Stimulated activated CD8-positive, alpha-beta memory T cell treated with anti-CD3 and anti-CD28 coated beads, Interleukin-2, amount 100 ng/mL, for 1 hour (primary cell): Measurements from ENCODE around the gene CCT7.

Source experiments
- DNase-seq, 2 donors: peaks; one replicate each; pipeline ENCODE4 v3.0.0-alpha.2; 2020; ENCODE audit warnings: low read depth in 2 of 2

CCT7 gene

GRCh38 chr2:73292906-73293533, 58.9 kb downstream of the CCT7 start:
- DNase-seq: no peak

DNA sequence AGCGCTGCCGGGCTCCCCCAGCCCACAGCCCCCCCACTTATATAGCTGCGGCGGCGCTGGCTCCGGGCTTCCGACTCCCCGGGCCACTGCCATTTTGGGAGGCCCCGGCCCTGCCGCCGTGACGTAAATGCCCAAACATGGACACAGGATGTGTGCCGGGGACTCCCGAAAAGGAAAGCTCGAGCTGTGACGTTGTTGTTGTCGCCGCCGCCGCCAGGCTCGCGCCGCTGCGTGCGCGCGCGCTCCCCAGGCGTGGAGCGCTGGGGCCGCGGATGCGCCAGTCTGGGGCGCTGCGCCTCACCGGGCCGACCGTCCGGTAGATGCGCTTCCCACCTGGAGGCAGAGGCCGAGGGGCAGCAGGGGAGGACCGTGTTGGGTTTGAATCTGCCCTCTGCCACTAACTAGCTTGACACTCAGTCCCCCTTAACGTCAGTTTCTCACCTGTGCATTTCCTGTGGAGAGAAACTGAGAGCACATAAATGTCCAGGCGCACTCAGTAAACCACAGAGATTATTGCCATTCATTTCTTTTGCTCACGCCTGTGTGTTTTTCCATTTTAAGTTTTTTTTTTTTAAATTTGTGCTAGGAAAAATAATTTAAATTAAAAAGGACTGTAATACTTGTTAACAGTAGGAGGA, 59.5 kb downstream of the CCT7 start, which contains the start of gene EGR4:
Gene EGR4, minus strand, starts transcription at position 15 of the 638 bp plus-strand sequence. CDS start 231 bp downstream, outside the sequence.
- DNase-seq: peak; percentile 66 to 79

- DNase-seq: no peak
Observed at GRCh38 chr2:73294239-73294638, 60.1 kb downstream of the CCT7 start.

DNA sequence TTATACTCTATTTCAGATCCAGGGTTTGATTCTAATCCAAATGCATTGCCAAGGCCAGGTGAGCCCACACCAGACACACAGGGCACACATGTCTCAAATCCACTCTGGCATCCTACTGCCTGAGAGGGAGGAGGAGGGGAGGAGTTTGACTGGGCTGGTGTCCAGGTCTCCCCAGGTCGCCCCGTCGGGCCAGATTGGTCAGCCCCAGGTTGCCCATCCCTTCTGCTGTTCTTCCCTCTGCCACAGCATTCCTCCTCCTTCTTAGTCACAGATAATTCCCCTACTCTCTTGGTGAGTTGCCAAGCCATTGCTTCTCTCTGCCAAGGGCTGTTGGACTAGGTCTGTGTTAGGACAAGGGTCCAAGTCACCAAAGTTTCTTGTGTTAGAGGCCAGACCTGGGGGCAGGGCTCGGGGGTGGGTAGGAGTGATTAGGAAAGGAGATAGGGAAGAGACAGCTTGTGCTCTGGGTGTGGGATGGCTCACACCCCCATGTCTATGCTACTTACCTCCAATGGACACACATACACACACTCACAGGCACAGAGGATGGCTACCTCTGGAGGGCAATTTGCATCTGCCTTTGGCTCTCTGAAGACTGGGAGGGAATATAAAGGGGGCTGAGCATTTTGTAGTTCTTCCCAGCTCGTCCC, 61.8 kb downstream of the CCT7 start:
- DNase-seq: no peak

GRCh38 chr2:73297151-73297559, 63.0 kb downstream of the CCT7 start:
- DNase-seq: no peak

GRCh38 chr2:73297586-73297985, 63.5 kb downstream of the CCT7 start:
- no peak for DNase-seq

GRCh38 chr2:73300926-73301325, 66.8 kb downstream of the CCT7 start:
- DNase-seq: no peak

- no peak for DNase-seq
Observed at GRCh38 chr2:73301636-73302035, 67.5 kb downstream of the CCT7 start.
